GM21825 (cell line): ENCODE measurements around the gene CALCB.

Experiments
- ATAC-seq: cut with Tn5 transposase; IDR thresholded peaks from one replicate; pipeline ENCODE4 v1.9.1; 2021; ENCODE audit warnings: mild to moderate bottlenecking, moderate library complexity; ENCODE audit not compliant: unreplicated experiment

CALCB gene

GRCh38 chr11:15117751-15118150 is 44.4 kb downstream of the CALCB start:
- no peak for ATAC-seq

- ATAC-seq = no peak
Measured at GRCh38 chr11:15118431-15118830, 45.0 kb downstream of the CALCB start.

- no peak for ATAC-seq
Measured at GRCh38 chr11:15119352-15119751, 46.0 kb downstream of the CALCB start.

- no peak for ATAC-seq
Measured at GRCh38 chr11:15119826-15120225, 46.4 kb downstream of the CALCB start.

DNA sequence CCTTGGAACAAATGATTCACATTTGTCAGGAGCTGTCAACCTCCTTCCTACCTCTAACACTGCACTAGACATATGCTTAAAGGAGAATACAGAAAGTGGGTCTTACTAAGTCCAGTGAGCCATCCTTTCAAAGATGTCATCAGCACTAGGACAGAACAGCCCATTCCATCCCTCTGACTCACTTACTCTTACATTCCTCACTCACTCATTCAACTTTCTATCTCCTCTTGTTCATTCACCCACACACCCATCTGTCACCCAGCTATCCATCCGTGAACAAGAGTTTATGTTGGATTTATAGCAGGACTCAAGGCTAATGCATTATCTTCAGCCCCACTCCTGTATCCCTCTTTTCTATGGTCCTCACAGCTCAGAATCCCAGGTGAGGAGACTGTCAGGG is 50.5 kb downstream of the CALCB start:
- no peak for ATAC-seq

- ATAC-seq = no peak
Measured at GRCh38 chr11:15124528-15124927, 51.1 kb downstream of the CALCB start.

GRCh38 chr11:15127341-15127740 is 53.9 kb downstream of the CALCB start:
- no peak for ATAC-seq
